AG04450 (cell line): ENCODE data around the gene LYPLA2. TPM values are rescaled to one million over a fixed set of nuclear protein-coding genes. Genes with fewer than 3 reads are reported as not detected.
"Not testable (repeated sequence)": the region's sequence is repeated elsewhere in the genome, so short reads cannot be mapped to it uniquely, and the experiment has no call there.

Experiments
- CTCF ChIA-PET: fragments of 300-600, 350-600 bp; formaldehyde crosslinking; extraction: SDS; loops from one replicate; lab custom pipeline; 2022; ENCODE audit warnings: antibody characterized with exemption, inconsistent platforms; lab: Charles Lee
- POLR2A ChIA-PET: fragments of 350-600 bp; formaldehyde crosslinking; extraction: SDS; loops from one replicate; lab custom pipeline; 2021; ENCODE audit warnings: antibody characterized with exemption, inconsistent platforms; lab: Yijun Ruan, JAX
- DNase-seq: peaks from one replicate; pipeline ENCODE4 v3.0.0-alpha.2; 2011; ENCODE audit warnings: low read depth, low spot score
- H3K27ac ChIP-seq: one replicate; pipeline ENCODE4 v1.5.1; 2012; ENCODE audit warnings: low read depth, low read length, control low read depth
- H3K27me3 ChIP-seq: one replicate; pipeline ENCODE4 v1.6.0; 2012; ENCODE audit warnings: low read length; ENCODE audit not compliant: control insufficient read depth, insufficient read depth
- H3K4me3 ChIP-seq: 2 replicates; pipeline ENCODE4 v1.5.1; 2011; ENCODE audit warnings: mild to moderate bottlenecking, low read depth, low read length, control low read depth
- H3K9me3 ChIP-seq: 2 replicates; pipeline ENCODE4 v1.5.1; 2012; ENCODE audit warnings: low read length; ENCODE audit not compliant: control insufficient read depth, insufficient read depth
- polyA plus RNA-seq: library from polyadenylated mRNA; depleted of rRNA; stranded (reverse); fragments of >200 nt; gene quantifications from 2 replicates; pipeline ENCODE4 v1.2.3, GENCODE V29; 2011
- TF ChIP-seq, protein P1 (sequence below): IDR thresholded peaks from 2 replicates; pipeline ENCODE4 v1.5.1; 2011; ENCODE audit warnings: low read depth, low read length, control low read depth, inconsistent platforms

Gene LYPLA2
- polyA plus RNA-seq, 1 experiment = 27.1 TPM

DNA sequence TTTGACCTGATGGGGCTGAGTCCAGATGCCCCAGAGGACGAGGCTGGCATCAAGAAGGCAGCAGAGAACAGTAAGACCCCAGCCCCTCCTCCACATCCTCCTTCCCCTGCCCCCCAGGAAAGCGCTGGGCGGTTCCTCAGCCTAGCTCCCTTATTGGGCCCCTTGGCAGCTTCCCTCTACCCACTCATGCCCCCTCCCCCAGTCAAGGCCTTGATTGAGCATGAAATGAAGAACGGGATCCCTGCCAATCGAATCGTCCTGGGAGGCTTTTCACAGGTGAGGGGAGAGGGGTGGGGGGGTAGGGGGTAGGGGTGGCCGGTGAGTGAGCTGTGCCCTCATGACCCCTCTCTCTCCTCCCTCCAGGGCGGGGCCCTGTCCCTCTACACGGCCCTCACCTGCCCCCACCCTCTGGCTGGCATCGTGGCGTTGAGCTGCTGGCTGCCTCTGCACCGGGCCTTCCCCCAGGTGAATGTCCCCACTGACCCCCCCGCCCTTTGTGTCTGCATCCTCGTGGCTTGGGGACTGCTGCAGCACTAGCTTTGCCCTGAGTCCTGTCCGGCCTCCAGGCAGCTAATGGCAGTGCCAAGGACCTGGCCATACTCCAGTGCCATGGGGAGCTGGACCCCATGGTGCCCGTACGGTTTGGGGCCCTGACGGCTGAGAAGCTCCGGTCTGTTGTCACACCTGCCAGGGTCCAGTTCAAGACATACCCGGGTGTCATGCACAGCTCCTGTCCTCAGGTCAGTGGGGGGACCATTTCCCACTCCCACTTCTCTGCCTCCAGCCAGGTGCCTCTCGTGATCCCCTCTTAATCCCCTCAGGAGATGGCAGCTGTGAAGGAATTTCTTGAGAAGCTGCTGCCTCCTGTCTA is 3.2 kb downstream of the LYPLA2 start:
- TF ChIP-seq, protein P1, sequence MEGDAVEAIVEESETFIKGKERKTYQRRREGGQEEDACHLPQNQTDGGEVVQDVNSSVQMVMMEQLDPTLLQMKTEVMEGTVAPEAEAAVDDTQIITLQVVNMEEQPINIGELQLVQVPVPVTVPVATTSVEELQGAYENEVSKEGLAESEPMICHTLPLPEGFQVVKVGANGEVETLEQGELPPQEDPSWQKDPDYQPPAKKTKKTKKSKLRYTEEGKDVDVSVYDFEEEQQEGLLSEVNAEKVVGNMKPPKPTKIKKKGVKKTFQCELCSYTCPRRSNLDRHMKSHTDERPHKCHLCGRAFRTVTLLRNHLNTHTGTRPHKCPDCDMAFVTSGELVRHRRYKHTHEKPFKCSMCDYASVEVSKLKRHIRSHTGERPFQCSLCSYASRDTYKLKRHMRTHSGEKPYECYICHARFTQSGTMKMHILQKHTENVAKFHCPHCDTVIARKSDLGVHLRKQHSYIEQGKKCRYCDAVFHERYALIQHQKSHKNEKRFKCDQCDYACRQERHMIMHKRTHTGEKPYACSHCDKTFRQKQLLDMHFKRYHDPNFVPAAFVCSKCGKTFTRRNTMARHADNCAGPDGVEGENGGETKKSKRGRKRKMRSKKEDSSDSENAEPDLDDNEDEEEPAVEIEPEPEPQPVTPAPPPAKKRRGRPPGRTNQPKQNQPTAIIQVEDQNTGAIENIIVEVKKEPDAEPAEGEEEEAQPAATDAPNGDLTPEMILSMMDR = no peak
- H3K4me3 ChIP-seq = no peak overlapping the region
- ChIA-PET CTCF (interaction anchor here (0.9 kb wide), 1 partner anchor 16 kb away, joined by 4 read pairs; no protein-coding TSS in a partner anchor), POLR2A (no interaction called here)
- H3K9me3 ChIP-seq = no peaks in the 10 kb centered on the region; the same call in 1 of the 2 replicates
- no peak overlapping the region for H3K27ac ChIP-seq
- H3K27me3 ChIP-seq = no peaks in the 10 kb centered on the region
- no peak for DNase-seq

GRCh38 chr1:23794732-23795182 is 3.8 kb downstream of the LYPLA2 start:
- H3K27ac ChIP-seq, DNase-seq, H3K27me3 ChIP-seq, H3K4me3 ChIP-seq, H3K9me3 ChIP-seq, POLR2A ChIA-PET: not testable (repeated sequence)
- CTCF ChIA-PET = interaction anchor here (0.9 kb wide), 1 partner anchor 15 kb away, joined by 4 read pairs; no protein-coding TSS in a partner anchor

DNA sequence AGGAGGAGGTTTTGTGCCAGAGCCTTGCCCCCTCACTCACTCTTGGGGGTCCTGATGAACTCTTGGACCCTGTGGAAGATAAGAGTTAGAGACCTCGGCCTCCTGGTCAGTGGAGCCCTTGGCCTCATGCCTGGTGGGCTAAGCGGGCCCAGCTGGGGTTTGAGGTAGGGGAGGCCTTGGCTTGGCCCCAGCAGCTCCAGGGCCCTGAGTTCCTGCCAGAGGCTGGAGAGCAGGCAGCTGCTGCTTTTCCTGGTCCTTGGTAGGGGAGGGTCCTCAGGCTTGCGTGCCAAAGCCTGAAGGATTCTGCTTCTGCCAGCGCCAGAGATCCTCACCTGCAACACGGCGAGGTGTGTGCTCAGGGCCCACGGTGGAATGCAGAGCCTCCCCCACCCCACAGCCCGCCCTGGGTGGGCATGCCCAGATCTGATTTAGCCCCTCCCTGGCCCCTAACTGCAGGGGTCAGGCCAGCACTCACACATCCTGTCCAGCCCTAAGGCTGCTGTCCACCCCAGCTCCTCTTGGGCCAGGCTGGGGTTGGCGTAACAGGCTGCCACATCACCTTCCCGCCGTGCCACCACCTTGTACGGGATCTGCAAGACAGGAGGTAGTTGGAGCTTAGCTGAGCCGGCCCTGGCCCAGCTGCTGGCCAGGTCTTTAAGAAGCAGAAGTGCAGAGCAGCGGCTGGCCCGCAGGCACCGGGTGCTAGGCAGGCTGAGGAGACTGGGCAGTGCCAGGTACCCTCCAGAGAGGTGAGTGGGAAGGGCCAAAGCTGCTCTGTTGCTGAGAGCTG is 4.9 kb downstream of the LYPLA2 start:
- POLR2A ChIA-PET = no interaction called here
- H3K9me3 ChIP-seq = no peaks in the 10 kb centered on the region; the same call in 1 of the 2 replicates
- H3K27me3 ChIP-seq = no peaks in the 10 kb centered on the region
- no peak overlapping the region for H3K27ac ChIP-seq
- TF ChIP-seq, protein P1 = no peak
- no peak overlapping the region for H3K4me3 ChIP-seq
- no peak for DNase-seq
- CTCF ChIA-PET = no interaction called here

DNA sequence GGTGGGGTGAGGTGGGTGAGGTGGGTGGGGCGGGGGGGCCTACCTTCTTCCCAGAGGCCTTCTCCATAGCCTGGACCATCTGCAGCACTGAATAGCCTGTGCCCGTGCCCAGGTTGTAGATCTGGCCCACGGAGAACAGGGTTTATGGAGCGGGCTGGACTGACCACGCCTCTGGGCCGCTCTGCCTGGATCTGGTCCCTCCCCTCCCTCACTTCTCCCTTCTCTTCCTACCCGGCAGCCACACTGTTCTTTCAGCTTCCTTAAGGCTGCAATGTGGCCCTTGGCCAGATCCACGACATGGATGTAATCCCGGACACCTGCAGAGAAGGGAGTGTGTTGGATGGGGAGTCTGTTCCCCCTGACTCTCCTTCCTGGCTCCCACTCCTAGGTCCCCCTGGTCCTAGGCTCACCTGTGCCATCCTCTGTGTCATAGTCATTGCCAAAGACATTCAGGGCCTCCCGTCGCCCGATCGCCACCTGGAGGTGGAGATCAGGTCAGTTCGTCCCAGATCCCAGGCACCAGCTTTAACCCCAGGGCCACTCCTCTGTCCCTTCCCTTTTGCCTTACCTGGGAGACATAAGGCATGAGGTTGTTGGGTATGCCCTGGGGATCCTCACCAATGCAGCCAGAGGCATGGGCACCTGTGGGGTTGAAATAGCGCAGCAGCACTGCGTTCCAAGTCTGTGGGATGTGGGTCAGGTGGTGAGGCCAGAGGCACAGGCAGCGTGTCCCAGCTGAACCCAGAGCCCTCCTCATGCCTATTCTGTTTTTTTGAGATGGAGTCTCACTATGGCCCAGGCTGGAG is 5.7 kb downstream of the LYPLA2 start:
- Histone ChIP-seq H3K9me3 (no peaks in the 10 kb centered on the region; the same call in 1 of the 2 replicates), H3K4me3 (no peak overlapping the region), H3K27me3 (no peaks in the 10 kb centered on the region), H3K27ac (no peak overlapping the region)
- ChIA-PET CTCF (no interaction called here), POLR2A (interaction anchor here (0.7 kb wide), 1 partner anchor 53 kb away, joined by 4 read pairs; no protein-coding TSS in a partner anchor)
- TF ChIP-seq, protein P1 = no peak
- no peak for DNase-seq
